Small intestine (tissue), 7 donors: ENCODE results near the gene ESRP2. TPM values are rescaled to one million over a fixed set of nuclear protein-coding genes. Genes with fewer than 3 reads are reported as not detected.

Source experiments
- DNase-seq, 2 donors: peaks; one replicate each; pipeline versions ENCODE4 v3.0.0 to v3.0.0-alpha.2; 2013
- FAIRE-seq: peaks from 2 replicates; lab custom pipeline; 2012; peaks lifted over from hg19 to GRCh38; lab: Jason Lieb, UNC
- H3K27ac ChIP-seq, 3 donors: one replicate each; pipeline ENCODE4 v1.5.1; 2013; ENCODE audit warnings: low read length in 2 of 3, mild to moderate bottlenecking in 2 of 3, control low read depth in 1 of 3, inconsistent platforms in 1 of 3, low read depth in 1 of 3, moderate library complexity in 1 of 3
- H3K27me3 ChIP-seq, 3 donors: one replicate each; pipeline ENCODE4 v1.6.1; 2013; ENCODE audit warnings: low read length in 3 of 3, inconsistent platforms in 1 of 3; ENCODE audit not compliant: control insufficient read depth in 3 of 3, insufficient read depth in 3 of 3
- H3K36me3 ChIP-seq, 3 donors: one replicate each; pipeline ENCODE4 v1.6.1; 2013; ENCODE audit warnings: low read length in 3 of 3, inconsistent platforms in 1 of 3, low read depth in 1 of 3, mild to moderate bottlenecking in 1 of 3, moderate library complexity in 1 of 3; ENCODE audit not compliant: control insufficient read depth in 3 of 3, insufficient read depth in 2 of 3
- H3K4me1 ChIP-seq, 3 donors: one replicate each; pipeline ENCODE4 v1.6.1; 2013; ENCODE audit warnings: low read length in 2 of 3, inconsistent platforms in 1 of 3, low read depth in 1 of 3, mild to moderate bottlenecking in 1 of 3, moderate library complexity in 1 of 3; ENCODE audit not compliant: control insufficient read depth in 3 of 3, insufficient read depth in 2 of 3
- H3K4me3 ChIP-seq, 3 donors: one replicate each; pipeline ENCODE4 v1.5.1; 2013; ENCODE audit warnings: low read length in 3 of 3, control low read depth in 1 of 3, inconsistent platforms in 1 of 3, low read depth in 1 of 3, mild to moderate bottlenecking in 1 of 3, moderate library complexity in 1 of 3
- H3K9me3 ChIP-seq, 2 donors: one replicate each; pipeline ENCODE4 v1.6.1; 2013; ENCODE audit warnings: low read depth in 1 of 2, low read length in 1 of 2; ENCODE audit not compliant: control insufficient read depth in 2 of 2, insufficient read depth in 1 of 2
- WGBS, 3 donors: extraction: QIAGEN DNeasy Blood & Tissue Kit; methylation state at CpG; one replicate each; pipeline ENCODE4 v1.1.7; 2013; 5-methylcytosine and 5-hydroxymethylcytosine counted together
- polyA plus RNA-seq, 4 donors: library from polyadenylated mRNA; stranded (reverse) in 3 of 4; unstranded in 1 of 4; fragments of 200-250 nt in 3 of 4; fragments of 120-200 nt in 1 of 4; gene quantifications; one replicate each; pipeline versions ENCODE4 v1.2.1 to v1.2.3, GENCODE V29; 2013
- donor health status: healthy with polysubstance abuse.
- donor health status: control.
- donor health status: control.
- donor health status: Bipolar disorder and iron deficiency.
- donor health status: healthy.

The ESRP2 gene
- polyA plus RNA-seq, 4 donors: 14.3 to 45.0 (median 18.7) TPM

GRCh38 chr16:68269793-68270192 lies 33.9 kb upstream of the ESRP2 start:
- Histone ChIP-seq H3K27ac (no peak overlapping the region), H3K36me3 (peaks cover 0 to 12% (median 2%) of the 10 kb centered on the region in 3 donors), H3K9me3 (no peaks in the 10 kb centered on the region), H3K4me1 (peaks cover 0 to 46% (median 2%) of the 10 kb centered on the region in 3 donors), H3K4me3 (no peak overlapping the region), H3K27me3 (no peaks in the 10 kb centered on the region)
- no peak for FAIRE-seq
- no peak for DNase-seq
- WGBS, 3 donors: 94 to 97% (median 97%) methylated on average over 4 of the region's 4 CpGs

DNA sequence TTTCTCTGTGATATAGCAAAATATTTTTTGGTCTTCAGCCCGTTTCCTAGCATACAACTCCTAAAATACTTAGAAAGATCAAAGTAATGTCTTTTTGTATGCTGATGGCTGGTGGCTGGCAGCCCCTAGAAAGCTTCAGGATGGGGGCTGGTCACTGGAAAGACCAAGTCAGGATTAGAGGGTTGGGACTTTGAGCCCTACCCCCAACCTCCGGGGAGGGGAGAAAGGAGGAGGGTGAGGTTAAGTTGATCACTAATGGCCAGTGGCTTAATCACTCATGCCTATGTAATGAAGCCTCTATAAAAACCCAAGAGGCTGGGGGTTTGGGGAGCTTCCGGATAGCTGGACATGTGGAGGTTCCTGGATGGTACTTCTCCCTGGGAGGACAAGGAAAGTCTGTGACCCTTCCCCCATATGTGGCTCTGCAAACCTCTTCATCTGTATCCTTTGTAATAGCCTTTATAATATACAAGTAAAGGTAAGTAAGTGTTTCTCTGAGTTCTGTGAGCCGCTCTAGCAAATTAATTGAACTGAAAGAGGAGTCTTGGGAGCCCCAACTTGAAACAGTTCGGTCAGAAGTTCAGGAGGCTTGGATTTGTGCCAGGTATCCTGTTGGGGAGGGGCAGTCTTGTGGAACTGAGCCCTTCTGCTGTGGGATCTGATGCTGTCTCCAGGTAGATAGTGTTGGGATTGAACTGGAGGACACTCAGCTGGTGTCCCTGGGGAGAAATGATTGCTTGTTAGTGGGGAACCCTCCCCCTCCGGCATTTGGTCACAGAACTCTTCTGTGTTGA lies 31.9 kb upstream of the ESRP2 start:
- 34 to 59% (median 46%) methylated on average over 6 of the region's 6 CpGs for WGBS, 3 donors
- peaks cover 0 to 49% (median 2%) of the 10 kb centered on the region in 3 donors for H3K4me1 ChIP-seq
- FAIRE-seq: no peak

GRCh38 chr16:68265078-68265920 lies 29.4 kb upstream of the ESRP2 start:
- 2 to 5% (median 5%) methylated on average over 23 of the region's 23 CpGs for WGBS, 3 donors
- peaks cover 0 to 10% (median 0%) of the 10 kb centered on the region in 3 donors for H3K36me3 ChIP-seq
- peaks cover 0 to 38% (median 2%) of the 10 kb centered on the region in 3 donors for H3K4me1 ChIP-seq
- no peaks in the 10 kb centered on the region for H3K9me3 ChIP-seq
- DNase-seq (peak; percentile 83 to 87), FAIRE-seq (no peak)
- H3K27ac ChIP-seq: peak overlapping the region; percentile 82 to 98 (median 86)
- H3K27me3 ChIP-seq: no peaks in the 10 kb centered on the region
- peak overlapping the region; percentile 59 to 85 (median 82) for H3K4me3 ChIP-seq

More for the DNA sequence above, 31.9 kb upstream of the ESRP2 start:
- Histone ChIP-seq H3K27ac (peak overlapping the region in 1 of 3 donors; percentile 52), H3K9me3 (no peaks in the 10 kb centered on the region), H3K4me3 (no peak overlapping the region), H3K27me3 (no peaks in the 10 kb centered on the region), H3K36me3 (peaks cover 0 to 4% (median 0%) of the 10 kb centered on the region in 3 donors)
- DNase-seq: peak; percentile 63 to 64

GRCh38 chr16:68264128-68265077 lies 28.5 kb upstream of the ESRP2 start, which contains the start of gene SLC7A6:
SLC7A6 (plus strand) TSS chr16:68264526; CDS start chr16:68274727, 10,201 bp downstream.
- H3K27ac ChIP-seq: peak within 1 kb of the TSS; percentile 85 to 98 (median 86)
- H3K9me3 ChIP-seq: no peaks in the 10 kb centered on the region
- no peaks in the 10 kb centered on the region for H3K27me3 ChIP-seq
- WGBS, 3 donors: 0 to 1% (median 0%) methylated on average over 74 to 123 of the region's 123 CpGs
- H3K4me1 ChIP-seq: peaks cover 0 to 35% (median 2%) of the 10 kb centered on the region in 3 donors
- peak within 1 kb of the TSS; percentile 69 to 85 (median 82) for H3K4me3 ChIP-seq
- H3K36me3 ChIP-seq: peaks cover 0 to 19% (median 5%) of the 10 kb centered on the region in 3 donors
- DNase-seq: peak; percentile 63 to 83
- FAIRE-seq: no peak

DNA sequence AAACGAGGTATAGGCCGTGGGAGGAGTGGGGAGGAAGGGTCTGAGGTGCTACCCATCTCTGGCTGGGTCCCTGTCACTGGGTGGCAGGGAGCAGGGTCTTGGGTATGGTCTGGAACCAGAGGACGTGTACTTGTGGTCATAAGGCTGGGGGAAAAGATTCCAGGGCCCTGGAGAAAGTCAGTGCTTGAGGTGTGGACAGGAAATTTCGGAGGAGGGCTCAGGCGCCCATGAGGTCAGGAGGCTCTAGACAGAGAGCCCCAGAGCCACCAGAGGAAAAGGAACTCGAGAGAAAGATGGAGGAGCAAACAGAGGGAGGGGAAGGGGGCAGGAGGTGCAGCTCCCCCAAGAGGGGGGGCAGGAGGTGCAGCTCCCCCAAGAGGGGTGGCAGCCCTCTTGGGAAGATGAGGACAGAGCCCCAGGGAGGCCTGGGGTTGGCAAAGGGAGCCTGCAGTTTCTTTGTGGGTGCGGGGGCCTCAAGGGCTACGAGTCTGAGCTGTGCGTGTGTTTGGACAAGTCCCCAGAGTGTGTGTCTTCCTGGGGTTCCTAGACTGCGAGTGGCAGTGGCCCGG lies 27.7 kb upstream of the ESRP2 start:
- Histone ChIP-seq H3K4me1 (peaks cover 0 to 34% (median 2%) of the 10 kb centered on the region in 3 donors), H3K27ac (peak overlapping the region; percentile 85 to 98 (median 86)), H3K9me3 (no peaks in the 10 kb centered on the region), H3K27me3 (no peaks in the 10 kb centered on the region), H3K36me3 (peaks cover 0 to 27% (median 5%) of the 10 kb centered on the region in 3 donors), H3K4me3 (peak overlapping the region; percentile 69 to 85 (median 82))
- 35 to 37% (median 36%) methylated on average over 11 of the region's 11 CpGs for WGBS, 3 donors
- no peak for DNase-seq
- no peak for FAIRE-seq

- FAIRE-seq (no peak), DNase-seq (no peak)
- Histone ChIP-seq H3K9me3 (no peaks in the 10 kb centered on the region), H3K4me1 (peaks cover 3 to 31% (median 4%) of the 10 kb centered on the region in 3 donors), H3K36me3 (peaks cover 0 to 57% (median 6%) of the 10 kb centered on the region in 3 donors), H3K4me3 (no peak overlapping the region), H3K27ac (no peak overlapping the region), H3K27me3 (no peaks in the 10 kb centered on the region)
- WGBS, 3 donors: 94 to 97% (median 95%) methylated on average over 27 of the region's 27 CpGs
Measured at GRCh38 chr16:68259007-68259825, 23.3 kb upstream of the ESRP2 start.
